ENCODE data around the gene SEMA6D.

Gene SEMA6D

DNA sequence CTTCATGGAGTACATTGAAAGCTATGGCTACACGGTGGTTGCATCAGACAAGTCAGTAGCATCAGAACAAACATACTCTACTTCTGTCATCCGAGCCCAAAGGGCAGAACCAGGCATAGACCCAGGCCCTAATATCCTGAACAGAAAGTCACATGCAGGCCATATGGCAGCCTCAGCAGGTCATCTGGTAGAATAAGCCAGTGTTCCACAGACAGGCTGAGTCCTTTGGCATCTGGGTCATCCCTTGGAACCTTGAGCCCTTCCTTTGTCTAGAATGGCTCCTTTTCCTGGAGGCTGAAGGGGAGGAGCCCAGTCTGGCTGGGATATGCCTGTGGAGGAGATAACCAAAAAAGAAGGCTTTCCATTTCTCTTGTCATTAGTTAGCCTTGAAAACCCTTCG lies 29.2 kb downstream of the SEMA6D start:
- DNase-seq = no peak

DNA sequence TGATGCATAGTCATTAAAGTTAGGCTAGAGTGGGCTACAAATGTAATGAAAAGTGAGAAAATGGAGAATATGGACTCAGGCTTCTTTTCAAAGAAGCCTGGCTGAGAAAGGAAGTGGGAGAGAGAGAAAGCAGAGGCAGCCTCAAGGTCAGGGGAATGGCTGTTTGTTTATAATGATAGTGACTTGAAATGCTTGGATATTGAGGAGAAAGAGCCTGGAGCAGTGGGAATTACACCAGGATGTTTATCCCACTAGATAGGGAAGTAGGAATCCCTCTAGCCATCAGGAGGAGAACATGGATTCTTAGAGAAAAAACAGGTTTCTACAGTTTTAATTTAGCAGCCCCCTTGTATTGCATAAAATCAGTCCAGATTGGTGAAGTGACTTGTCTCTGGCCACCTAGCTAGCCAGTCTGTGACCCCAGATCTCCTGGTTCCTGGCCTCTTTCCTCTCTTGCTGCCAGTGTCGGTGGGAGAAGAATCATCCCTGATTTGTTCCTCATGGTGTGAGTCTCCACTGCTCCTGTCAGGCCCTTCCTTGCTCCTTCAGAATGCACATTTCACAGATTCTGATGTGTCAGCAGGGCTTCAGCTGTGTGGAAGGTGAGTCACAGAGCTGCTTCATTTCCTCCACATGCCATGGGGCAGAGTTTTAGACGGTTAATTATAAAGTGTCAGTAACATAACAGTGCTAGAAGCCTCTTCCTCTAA lies 32.9 kb downstream of the SEMA6D start:
- DNase-seq = no peak

DNA sequence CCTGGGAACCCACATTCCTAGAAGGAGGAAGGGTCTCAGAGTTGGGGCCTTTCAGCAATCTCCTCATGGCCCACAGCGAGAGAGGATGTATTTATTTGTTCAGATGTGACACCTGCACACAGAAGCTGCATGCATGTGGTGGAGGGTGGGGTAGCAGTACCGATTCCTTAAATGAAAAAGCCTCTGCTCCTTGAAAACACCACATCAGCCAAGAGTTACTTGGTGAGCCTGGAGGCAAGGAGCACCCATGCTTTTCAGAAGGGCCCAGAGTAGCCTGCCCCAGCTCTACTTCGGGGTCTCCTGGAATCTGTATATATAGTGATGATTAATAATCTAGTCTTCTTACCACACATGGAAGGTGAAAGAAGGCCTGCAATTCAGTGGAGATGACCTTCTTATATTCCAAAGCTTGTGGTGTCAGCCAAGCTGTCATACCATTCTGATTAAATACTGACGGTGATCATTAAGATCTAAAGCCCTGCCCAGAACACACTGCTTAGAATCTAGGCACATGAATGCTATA lies 33.5 kb downstream of the SEMA6D start:
- DNase-seq = no peak

DNA sequence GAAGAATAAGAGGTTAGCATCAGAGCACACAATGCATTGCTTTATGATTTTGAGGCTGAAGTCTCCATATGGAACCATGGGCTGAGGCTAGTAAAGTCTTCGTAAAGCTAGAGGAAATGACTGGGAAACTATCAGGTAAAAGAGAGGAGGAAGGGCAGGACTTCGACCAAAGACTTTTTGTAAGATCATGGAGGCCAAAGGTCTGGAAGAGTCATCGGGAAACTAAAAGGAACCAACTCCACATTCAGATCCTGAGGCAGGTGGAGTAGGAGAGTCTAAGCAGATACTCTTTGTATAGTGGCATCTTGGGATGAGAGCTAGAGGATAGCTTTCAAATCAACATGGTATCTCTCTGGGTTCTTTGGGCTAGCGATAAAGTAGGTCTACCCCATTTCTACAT lies 36.3 kb downstream of the SEMA6D start:
- DNase-seq = no peak

DNA sequence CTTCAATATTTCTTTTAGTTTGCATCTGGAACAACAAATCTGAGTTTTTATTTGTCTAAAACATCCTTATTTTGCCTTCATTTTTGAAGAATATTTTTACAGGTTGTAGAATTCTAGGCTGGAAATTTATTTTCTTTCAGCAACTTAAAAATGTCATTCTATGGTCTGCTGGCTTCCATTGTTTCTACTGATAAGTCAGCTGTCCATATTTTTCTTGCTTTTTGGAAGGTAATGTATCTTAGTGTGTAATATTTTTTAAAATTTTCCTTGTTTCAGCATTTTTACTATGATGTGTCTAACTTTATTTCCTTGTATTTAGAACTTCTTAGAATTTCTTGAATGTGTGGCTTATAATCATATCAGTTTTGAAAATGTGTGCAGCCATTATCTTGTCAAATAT lies 37.0 kb downstream of the SEMA6D start:
- no peak for DNase-seq

DNA sequence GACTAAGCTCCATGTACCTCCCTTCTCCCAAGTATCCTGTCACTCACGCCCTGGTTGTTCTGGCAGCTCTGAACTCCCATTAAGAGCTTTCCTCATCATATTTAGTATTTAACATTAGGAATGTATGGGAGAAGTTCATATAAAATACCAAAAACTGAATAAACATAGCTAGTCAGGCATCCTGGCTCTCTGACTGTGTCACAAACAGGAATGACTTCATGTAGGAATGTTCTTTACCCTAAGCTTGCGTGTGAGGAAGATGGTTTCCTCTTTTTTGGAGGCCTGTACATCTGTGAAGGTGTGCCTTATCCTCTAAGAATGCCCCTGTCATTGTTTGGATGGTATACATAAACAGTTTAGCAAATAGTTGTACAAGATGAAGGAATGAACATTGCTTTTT lies 38.6 kb downstream of the SEMA6D start:
- DNase-seq = no peak

DNA sequence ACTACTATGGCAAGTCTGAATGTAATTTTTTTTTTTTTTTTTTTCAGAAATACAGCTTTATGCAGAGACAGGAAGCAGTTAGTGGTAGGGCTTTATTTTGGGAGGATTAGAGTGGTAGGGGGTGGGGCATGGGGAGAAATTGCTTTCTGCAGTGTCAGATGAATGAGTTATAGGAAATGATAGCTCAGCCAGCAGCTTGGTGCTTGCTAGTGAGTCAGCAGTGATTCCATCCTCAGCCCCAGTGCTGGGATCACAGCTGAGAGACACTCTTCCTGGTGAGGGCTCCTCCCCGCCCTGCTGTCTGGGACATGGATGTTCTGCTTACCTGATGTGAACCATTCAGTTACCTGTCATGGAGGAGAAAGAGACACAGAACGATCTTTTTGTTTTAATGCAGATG lies 39.6 kb downstream of the SEMA6D start:
- DNase-seq = no peak

DNA sequence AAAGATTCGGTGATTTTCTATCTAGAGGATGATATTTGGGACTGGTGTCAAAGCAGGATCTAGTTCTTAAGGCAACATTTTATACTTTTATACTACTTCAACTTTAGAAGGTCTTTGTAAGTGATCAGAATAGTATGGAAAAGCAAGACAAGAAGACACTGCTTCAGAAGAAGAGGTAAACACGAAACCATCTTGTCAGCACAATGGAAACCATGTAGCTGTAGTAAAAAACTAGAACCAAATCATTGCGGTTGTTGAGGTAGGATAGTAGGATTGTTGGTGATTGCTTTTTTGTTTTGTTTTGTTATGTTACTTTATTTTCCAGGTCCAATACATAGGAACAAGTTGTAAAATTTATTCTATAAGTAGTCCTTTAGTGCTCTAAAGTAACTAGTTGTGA lies 40.0 kb downstream of the SEMA6D start:
- DNase-seq = no peak

DNA sequence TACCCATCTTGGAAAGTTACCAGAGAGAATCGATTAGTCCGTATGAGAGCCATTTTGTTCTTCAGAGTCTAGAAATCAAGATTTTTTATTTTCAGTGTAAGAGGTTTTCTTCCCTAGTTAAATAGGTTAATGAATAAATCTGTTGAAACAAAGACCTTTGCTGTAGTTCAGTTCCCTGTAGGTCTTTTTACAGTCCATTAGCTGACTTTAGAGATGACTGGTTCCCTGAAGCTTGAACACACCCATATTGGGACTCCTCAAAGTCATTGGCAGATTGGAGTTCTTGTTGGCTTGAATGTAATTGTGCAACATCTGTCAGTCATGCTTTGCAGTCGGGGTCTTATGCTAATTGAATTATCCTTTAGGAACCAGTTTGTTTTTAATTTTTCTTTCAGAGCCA lies 45.3 kb downstream of the SEMA6D start:
- no peak for DNase-seq

DNA sequence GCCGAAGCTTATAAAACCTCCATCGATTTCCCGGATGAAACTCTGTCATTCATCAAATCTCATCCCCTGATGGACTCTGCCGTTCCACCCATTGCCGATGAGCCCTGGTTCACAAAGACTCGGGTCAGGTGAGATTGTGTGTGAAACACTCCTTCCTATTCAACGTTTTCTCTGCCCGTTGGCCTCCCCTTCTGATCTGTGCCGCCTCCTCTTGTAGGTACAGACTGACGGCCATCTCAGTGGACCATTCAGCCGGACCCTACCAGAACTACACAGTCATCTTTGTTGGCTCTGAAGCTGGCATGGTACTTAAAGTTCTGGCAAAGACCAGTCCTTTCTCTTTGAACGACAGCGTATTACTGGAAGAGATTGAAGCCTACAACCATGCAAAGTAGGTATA lies 47.4 kb downstream of the SEMA6D start:
- no peak for DNase-seq

DNA sequence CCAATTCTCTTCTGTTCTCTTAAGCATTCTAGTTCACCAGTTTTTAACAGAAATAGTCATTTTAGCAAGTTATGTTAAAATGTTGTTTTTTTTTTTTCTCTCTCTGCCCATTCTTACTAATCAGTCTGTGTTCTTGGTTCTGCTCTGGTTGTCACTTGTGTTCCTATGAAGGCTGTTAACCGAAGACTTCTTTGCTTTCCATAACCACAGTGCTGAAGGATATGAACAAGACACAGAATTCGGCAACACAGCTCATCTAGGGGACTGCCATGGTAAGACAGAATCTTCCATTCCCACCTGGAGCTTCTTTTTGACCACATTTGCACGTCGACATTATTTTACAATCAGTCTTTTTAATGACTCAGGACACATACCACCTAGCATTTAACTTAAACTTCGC lies 49.1 kb downstream of the SEMA6D start:
- no peak for DNase-seq

DNA sequence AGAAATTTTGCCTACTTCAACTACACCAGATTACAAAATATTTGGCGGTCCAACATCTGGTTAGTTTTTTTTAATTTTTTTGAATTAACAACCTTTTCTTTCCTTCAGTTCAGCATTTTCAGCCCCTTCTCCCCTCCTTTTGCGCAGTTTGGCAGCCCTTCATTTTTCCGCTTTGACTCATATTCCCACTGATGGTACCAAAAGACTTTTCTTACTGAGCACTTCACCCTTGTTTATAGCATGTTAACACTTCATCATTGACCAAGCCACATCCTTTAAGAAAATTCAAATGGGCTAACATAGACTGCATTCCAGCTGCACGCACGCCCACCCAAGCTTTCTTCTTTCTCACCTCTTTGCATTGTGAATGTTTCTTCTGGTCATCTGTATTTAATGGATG lies 49.7 kb downstream of the SEMA6D start:
- DNase-seq = no peak

DNA sequence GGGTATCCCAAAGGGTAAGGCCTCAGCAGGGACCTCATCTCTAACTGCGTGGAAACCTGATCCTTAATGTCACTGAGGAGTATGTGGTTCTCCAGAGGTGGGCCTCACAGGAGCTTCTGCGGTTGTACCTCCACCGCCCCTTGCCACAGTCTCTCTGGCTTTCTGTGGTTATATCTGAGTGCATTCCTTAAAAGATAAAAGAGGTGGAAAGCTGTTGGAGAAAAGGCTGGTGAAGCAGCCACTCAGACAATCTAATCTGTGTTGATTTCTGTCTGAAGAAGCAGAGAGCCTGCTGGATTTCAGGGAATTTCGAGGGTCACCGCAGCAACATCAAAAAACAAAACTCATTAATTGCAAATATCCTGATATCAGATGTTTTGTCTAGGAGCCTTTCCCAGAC lies 51.4 kb downstream of the SEMA6D start:
- no peak for DNase-seq

DNA sequence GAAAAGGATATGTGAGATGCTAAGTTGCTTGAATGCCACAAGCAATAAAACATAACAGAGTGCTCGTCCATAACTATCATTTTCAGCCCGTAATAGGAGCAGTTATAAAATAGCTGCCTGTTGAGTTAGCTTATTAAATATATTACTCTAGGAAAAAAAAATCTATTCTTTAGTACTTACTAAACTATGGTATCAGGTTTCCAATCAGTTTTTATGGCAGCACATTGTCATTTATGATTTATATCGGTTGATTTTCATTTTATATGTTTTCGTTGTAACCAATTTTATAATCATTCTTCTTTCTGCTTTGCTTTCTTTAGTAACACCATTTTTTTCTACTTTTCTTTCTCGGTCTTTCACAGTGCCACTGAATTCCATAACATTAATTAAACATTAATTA lies 51.9 kb downstream of the SEMA6D start:
- DNase-seq = no peak

DNA sequence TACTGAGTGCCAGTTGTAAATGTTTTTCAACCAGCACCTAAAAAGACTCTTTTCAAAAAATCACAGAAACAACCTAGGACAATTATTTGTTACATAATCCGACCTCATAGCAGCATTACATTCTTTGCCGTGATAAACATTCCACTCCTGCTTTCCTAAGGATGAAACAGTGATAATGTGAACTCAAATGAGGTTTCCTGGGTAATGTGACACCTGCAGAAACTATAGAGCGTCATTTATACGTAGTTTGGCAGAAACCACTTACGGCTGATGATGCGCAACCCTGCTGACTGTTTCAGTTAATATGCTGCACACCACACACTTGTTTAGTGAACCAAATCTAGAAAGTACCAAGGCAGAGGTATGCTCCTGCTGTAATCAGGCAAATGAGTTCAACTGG lies 55.8 kb downstream of the SEMA6D start:
- no peak for DNase-seq

DNA sequence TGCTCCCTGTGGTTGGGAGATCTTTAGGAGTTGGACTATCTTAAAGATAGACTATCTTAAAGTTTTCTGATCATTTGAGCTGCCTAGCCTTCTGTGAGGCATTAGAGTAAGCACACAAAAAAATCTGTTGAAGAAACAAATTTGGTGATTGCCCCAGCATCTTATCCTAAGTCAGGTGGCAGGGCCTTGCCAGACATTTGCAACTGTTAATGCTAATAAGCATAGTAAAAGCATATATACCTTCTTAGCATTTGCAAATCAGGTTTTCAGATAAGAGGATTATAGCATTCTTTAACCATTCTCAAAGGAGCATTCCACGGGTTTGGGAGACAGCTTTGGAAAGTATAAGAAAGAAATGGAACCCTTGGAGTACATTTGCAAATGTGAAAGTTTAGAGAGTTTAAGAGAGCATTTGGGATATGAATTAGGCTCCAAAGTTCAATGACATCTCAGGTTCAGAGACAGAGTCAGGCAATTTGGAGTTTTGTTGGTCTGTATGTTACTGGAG lies 61.0 kb downstream of the SEMA6D start:
- DNase-seq = no peak

DNA sequence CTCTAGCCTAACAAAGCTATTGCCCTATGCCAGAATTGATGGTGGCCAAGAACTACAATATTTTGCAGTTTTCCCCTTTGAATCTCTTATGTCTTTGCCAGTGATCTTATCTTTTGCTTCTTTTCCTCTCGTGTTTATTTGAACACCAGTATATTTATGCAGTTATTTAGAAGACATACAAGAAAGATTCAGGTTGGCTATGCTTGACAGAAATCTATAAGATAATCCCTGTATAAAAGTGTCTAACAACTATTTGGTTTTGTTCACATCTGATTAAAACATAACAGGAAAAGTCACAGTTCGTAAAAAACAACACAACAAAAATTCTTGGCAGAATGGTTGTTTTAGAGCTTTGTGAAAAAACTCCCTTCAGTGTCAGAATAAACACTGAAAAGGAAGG lies 63.7 kb downstream of the SEMA6D start:
- DNase-seq = no peak

DNA sequence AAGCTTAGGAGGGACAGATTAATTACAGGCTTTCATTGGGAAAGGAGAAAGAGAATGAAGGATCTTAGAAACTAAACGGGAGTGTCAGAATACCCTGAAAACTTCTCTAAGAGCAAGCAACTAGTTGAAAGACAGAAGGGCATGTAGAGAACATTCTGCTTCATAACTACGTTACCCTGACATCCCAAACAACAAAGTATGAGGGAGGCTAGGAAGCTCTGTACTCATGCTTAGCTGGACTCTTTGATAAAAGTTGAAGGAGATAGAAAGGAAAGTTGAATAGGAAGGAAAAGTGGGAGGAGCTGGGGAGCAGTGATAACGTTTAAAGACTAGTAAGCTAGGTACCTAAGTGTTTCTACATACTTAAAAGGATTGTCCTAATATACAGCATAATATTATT lies 64.2 kb downstream of the SEMA6D start:
- DNase-seq = no peak

DNA sequence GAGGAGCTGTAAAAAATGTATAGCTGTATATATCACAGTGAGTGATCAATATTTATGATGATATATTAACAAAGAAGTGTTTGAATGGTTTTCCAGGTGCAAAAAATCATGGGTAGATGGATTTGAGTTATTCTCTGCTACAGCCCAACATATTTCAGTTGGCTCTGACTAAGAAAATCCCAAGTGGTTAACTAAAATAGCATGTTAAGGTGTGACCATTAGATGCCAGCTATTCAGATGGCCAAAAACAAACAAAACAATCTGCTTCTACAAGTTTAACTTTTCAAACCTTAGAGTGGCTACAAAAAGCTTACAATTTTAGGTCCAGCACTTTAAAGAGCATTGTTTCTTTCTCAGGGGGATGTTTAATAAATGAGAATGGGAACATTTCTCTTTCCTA lies 67.5 kb downstream of the SEMA6D start:
- no peak for DNase-seq

DNA sequence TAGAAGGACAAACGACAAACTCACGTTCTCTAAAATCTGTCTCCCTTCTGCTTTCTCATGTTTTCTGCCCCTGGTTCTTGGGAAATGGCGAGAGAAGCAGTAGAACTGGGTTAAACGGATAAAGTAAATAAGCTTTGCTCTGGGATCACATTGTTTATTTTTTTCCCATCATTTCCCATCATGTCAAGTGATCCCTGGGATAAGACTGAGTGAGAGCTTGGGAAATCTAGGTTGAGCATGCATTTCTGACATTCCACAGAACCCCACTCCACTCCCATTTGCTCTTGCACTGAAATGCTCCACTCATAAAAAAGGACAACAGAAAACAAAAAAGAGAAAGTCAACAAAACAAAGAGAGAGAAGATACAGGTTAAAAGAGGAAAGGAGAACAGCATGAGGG lies 69.1 kb downstream of the SEMA6D start:
- no peak for DNase-seq

DNA sequence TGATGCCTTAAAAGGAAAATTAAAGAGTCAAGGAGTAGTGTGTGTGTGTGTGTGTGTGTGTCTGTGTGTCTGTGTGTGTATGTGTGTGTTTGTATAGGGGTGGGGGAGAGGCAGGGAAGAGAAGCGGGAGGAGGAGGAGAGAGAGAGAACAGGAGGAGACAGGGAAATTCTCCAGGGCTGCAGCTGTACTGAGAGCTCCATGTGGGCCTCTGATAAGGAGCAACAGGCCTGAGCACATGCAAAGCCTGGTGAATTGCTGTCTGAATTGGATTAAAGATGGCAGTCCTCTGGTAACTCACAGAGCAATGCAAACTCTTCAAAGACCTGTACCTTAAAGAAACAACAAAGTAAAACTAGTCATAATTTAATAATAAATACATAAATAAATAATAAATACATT lies 70.6 kb downstream of the SEMA6D start:
- no peak for DNase-seq

DNA sequence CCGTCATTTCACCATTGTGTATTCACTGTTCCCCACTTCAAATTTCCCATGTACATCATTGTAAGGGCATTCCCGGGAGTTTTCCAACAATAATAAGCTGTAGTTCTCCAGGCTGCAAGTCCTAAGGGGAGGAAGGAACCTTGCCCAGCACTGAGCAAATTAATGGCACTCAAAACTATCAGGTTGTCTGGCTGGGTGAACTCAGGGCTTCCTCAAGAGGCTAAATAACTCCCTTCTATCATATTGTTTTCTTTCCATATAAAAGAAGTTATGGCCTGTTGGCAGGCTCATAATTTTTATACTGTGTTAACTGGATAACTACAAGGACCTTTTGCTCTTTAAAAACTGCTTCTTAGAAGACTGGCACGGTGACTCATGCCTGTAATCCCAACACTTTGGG lies 71.4 kb downstream of the SEMA6D start:
- no peak for DNase-seq

DNA sequence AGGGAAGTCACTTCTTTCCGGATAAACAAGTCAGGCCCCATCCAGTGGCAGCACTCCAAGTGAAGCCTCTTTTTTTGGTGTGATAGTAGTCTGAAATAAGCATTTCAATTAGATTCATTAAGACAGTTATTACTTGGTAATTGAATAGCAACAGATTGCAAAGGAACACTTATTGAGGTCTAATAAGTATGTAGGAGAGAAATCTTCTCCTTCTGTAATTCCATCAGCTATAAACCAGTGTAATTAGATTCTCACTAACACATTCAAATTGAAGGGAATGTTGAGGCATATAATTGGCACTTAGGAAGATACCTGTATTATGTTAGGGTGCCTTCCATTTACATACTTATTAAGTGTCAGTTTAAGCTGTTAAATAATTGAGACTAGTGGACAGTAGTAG lies 73.9 kb downstream of the SEMA6D start:
- DNase-seq = no peak

DNA sequence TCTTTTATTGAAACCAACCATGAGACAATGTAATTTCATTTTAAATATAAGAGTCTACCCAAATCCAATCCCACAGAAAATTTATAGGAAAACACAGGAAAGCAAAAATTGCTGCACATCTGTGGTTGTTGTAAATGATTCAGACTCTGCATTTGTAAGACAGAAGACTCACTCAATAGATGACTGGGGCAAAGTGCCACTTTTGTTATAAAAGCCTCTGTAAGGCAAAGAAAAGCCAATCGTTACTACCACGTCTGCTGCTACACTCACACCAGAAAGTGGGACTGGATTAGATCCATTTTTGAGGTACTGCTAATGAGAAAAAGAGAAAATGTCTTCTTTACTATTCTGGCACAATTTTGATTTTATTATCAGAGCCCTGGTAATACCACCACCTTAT lies 74.9 kb downstream of the SEMA6D start:
- no peak for DNase-seq

DNA sequence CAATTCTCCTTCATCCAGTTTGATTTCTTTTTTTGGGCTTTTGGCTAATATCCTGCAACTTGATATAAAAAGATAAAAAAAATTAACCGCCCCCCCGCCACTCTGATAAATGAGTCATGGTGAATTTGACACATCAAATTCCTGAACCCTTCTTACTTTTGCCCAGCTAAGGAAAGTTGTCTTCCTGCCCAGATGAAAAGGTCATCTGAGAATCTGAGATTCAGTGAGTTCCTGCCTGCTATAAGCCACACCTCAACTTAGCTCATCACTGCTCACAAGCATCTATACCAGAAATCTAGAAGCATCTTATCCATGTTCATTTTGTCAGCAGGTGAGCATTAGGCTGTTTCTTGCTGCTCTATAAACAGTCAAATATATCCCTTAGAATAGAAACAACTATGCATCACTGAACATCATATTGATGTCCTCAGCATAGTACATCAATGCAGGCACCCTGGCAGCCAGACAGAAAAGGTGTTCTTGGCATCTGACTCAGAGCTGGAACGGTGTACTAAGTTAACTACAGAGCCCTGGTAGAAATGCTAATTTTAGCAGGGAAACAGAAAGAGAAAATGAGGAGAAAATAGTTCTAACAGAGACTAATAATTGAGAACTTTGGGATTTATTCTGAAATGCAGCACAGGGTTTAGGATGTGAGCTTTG lies 77.1 kb downstream of the SEMA6D start:
- no peak for DNase-seq
